Bronchial epithelial cell (primary cell): ENCODE measurements around the gene ABCA4. TPM values are rescaled to one million over a fixed set of nuclear protein-coding genes. Genes with fewer than 3 reads are reported as not detected.

Experiments
- DNase-seq: peaks from one replicate; pipeline ENCODE4 v3.0.0-alpha.2; 2010; ENCODE audit warnings: low read depth
- FAIRE-seq: peaks from 2 replicates; lab custom pipeline; 2011; peaks lifted over from hg19 to GRCh38; lab: Jason Lieb, UNC
- H3K27me3 ChIP-seq: 2 replicates; pipeline ENCODE4 v1.5.1; 2011; ENCODE audit warnings: low read length; ENCODE audit not compliant: control insufficient read depth, insufficient read depth
- H3K36me3 ChIP-seq: 2 replicates; pipeline ENCODE4 v1.5.1; 2011; ENCODE audit warnings: low read length; ENCODE audit not compliant: control insufficient read depth, insufficient read depth
- H3K4me3 ChIP-seq: 2 replicates; pipeline ENCODE4 v1.5.1; 2011; ENCODE audit warnings: mild to moderate bottlenecking, low read depth, low read length, control low read depth
- total RNA-seq: library from RNA; depleted of rRNA; stranded (reverse); fragments of >200 nt; gene quantifications from 2 replicates; pipeline ENCODE4 v1.2.1, GENCODE V29; 2014
- TF ChIP-seq, protein P1 (sequence below): IDR thresholded peaks from 2 replicates; pipeline ENCODE4 v1.5.1; 2011; ENCODE audit warnings: mild to moderate bottlenecking, moderate library complexity, low read length, control low read depth, inconsistent platforms; ENCODE audit not compliant: insufficient read depth, severe bottlenecking

The ABCA4 gene
- total RNA-seq, 1 donor from 2014 or later, result under 0.01 TPM

DNA sequence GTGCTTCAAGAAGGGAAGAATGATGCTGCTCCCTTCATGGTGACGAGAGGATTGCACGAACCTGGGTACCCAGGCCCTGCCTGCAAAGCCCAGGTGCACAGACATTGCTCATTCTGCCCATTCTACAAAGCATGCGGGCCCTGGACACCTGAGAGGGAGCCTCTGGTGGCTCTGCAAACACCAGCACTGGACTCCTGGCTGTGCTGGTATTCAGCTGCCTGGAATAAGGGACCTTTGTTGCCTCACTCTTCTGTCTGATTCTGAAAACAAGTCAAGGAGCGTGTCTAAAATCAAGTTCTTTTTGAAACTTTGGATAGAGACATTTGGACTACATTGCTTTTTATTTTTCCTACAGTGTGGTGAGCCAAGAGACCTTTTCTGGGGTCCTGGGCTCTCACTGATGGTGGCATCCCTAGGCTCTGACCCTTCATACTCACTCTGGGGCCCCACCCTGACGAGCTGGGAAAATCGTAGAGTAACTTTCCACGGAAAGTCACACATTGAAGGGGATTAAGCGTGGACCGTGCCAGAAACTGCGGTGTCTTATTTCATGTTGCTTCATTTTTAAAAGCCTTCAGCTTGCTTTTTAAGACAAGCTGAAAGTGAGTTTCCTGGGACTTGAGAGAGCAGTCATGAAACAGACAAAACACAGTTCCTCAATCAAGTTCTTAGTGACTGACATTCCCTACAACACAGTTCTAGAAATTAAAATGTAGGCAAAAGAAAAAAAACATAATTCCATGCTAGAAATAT, 24.0 kb downstream of the ABCA4 start:
- Histone ChIP-seq H3K4me3 (no peak overlapping the region), H3K27me3 (no peaks in the 10 kb centered on the region), H3K36me3 (no peaks in the 10 kb centered on the region)
- FAIRE-seq (no peak), DNase-seq (no peak)
- TF ChIP-seq, protein P1, sequence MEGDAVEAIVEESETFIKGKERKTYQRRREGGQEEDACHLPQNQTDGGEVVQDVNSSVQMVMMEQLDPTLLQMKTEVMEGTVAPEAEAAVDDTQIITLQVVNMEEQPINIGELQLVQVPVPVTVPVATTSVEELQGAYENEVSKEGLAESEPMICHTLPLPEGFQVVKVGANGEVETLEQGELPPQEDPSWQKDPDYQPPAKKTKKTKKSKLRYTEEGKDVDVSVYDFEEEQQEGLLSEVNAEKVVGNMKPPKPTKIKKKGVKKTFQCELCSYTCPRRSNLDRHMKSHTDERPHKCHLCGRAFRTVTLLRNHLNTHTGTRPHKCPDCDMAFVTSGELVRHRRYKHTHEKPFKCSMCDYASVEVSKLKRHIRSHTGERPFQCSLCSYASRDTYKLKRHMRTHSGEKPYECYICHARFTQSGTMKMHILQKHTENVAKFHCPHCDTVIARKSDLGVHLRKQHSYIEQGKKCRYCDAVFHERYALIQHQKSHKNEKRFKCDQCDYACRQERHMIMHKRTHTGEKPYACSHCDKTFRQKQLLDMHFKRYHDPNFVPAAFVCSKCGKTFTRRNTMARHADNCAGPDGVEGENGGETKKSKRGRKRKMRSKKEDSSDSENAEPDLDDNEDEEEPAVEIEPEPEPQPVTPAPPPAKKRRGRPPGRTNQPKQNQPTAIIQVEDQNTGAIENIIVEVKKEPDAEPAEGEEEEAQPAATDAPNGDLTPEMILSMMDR, result no peak

DNA sequence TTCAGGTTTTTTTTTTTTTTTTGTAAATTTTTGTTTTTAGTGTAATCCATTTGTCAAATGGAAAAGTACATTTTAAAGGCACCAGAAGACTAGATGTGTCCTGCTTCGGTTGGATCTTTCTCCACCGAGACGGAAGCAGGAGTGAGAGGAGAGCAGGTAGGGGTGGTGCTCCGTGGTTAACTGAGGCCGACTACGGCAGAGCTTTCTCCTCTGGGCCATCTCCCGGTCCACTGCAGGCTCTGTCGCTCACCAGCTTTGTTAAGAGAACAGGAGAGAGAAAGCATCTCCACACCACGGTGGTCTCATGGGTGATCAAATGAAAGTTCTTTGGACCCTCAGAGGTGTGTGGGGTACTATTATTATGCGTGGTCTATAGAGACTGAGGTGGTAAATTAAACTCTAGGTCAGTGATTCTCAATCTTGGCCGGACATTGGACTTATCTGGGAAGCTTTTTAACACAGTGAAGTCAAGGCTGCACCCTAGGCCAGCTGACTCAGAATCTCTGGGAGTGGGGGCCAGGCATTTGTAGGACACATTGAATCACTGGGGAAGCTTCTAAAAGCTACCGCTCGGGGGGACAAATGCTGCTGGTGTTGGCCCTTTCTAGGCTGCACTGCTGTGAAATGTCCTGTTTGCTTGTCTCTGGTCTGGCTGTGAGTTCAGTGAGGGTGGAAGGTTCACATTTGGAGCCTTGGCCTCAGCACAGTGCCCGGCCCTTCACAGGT, 25.0 kb downstream of the ABCA4 start:
- DNase-seq, result no peak
- no peaks in the 10 kb centered on the region for H3K27me3 ChIP-seq
- H3K36me3 ChIP-seq, result no peaks in the 10 kb centered on the region
- no peak overlapping the region for H3K4me3 ChIP-seq
- FAIRE-seq, result no peak
- TF ChIP-seq, protein P1, result no peak

DNA sequence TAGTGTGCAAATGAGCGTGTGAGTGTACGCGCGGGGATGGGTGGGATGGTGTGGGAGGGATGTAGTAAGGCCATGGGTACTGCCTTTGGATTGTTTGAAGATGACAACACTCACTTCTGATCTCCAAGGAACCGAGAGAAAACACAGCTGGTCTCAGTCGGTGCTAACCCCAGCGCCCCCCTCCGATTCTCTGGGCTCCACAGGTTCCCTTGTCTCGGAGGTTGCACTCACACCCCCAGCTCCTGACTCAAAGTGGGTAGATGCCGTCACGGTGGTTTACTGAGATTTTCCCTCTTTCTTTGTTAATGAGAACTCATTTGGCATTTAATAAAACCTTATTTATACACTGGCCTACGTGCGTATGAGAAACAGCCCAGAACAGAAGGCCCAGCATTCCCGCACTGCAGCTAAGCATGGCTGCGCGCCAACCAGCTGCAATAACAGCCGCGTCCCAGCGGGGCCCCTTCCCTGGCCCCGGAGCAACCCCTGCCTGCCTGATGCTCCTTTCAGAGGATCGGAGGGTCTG, 25.8 kb downstream of the ABCA4 start:
- FAIRE-seq (no peak), DNase-seq (no peak)
- TF ChIP-seq, protein P1, result no peak
- Histone ChIP-seq H3K4me3 (no peak overlapping the region), H3K27me3 (no peaks in the 10 kb centered on the region), H3K36me3 (no peaks in the 10 kb centered on the region)

DNA sequence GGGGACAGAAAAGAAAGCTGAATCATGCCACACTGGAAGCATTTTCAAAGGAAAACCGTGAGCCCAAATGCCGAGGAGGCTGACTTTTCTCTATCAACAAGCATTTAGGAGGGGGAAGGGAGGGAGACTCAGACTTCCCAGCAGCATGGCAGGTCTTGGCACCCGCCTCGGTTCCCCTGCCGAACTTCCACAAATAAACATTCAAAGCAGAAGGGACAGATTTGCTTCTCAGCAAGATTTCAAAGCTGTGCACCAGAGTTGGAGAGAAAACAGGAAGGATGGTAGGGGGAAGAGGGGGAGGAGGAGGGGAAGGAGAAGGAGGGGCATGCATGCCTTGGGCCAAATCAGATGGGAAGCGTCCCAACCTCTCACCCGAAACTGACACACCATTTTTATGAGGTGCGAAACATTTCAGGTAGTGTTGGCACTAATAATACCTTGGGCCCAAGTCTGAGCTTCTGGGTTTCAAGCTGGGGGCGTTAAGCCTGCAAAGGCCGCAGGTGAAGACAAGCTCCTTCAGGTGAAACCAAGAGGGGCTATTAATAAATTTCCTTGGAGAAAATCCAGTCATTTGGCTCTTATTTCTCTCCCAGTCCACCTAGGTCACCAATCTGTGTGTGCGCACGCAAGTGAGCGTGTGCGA, 26.4 kb downstream of the ABCA4 start:
- no peak for FAIRE-seq
- no peaks in the 10 kb centered on the region for H3K27me3 ChIP-seq
- no peak overlapping the region for H3K4me3 ChIP-seq
- no peak for DNase-seq
- TF ChIP-seq, protein P1, result no peak
- no peaks in the 10 kb centered on the region for H3K36me3 ChIP-seq

DNA sequence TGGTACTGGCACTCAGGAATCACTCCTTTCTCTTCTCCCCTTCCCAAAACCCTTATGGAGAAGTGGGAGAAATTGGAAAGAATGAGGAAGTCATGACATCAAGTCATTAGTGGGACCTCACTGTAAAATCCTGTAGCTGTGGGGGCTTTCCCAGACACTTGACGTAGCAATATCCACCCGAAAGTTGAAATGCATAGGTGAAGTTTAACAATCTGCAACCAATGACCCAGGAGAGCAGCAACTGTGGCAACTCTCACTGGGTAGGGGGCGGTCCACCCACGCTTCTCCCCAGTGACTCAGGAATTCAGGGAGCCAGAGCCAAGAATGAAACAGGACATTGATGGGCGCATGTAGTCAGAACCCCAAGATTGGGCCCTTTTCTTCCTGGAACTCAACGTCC, 27.0 kb downstream of the ABCA4 start:
- H3K36me3 ChIP-seq, result no peaks in the 10 kb centered on the region
- no peaks in the 10 kb centered on the region for H3K27me3 ChIP-seq
- no peak for DNase-seq
- no peak for FAIRE-seq
- TF ChIP-seq, protein P1, result no peak
- H3K4me3 ChIP-seq, result no peak overlapping the region
